ENCODE data around the gene FOXL2NB. TPM values are rescaled to one million over a fixed set of nuclear protein-coding genes. Genes with fewer than 3 reads are reported as not detected.

FOXL2NB gene
- total and polyA plus RNA-seq, 2 of the 13 experiments (the other 11 are each of a cell fraction or from before 2014, with no cell fraction given), result not detected

DNA sequence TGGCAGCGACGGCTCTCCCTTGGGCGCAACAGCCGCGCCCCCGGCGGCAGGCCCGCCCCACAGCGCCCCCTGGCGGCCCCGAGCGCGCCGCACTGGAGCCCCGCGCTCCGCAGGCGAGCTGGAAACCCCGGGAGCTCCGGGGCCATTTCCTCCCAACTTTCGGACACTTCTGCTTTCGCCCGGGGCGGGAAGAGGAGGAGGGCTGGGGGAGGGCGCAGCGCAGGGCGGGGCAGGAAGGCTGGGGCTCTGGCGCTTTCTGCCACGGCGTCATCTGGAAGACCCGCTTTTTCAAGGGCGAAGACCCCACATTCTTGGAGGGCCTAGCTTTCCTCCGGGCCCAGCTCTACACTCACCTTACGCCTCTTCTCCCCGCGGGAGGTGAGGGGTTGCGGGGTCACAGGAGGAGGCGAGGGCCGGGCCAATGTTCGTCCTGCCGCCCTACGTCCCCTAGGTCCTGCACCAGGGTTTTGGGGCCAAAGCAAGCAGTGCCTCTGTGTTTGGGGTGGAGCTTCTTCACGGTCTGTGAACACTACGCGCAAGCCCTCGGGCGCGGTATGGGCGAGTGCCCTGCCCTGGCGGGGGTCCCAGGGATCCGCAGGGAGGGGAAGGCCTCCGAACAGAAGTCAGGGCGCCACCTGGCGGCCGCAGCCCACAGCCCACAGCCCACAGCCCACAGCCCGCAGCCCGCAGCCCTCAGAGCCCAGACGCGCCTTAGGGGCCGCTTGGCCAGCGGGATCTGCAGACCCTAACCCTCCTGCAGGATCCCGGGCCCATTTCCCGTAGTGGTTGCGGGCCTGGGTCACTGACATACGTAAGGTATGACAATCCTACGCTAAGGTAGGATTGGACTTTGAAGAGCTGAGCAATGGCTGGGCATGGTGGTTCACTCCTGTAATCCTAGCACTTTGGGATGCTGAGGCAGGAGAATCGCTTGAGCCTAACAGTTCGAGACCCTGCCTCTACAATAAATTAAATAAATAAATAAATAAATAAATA, 31.2 kb upstream of the FOXL2NB start (continued):
- TF ChIP-seq JDP2 (CRISPR knock-in tag; IDR thresholded peaks at IDR 0.05; ENCODE audit: borderline replicate concordance), result no peak; the same call in 1 of the 2 replicates
- TF ChIP-seq ZNF44 (CRISPR knock-in tag; IDR thresholded peaks at IDR 0.05), result no peak
- no peak for TF ChIP-seq JUNB (CRISPR knock-in tag; IDR thresholded peaks at IDR 0.05; ENCODE audit: borderline replicate concordance)
- TF ChIP-seq ZNF12 (CRISPR knock-in tag; IDR thresholded peaks at IDR 0.05), result no peak
- no peak for TF ChIP-seq CHD4 (IDR thresholded peaks at IDR 0.05; ENCODE audit: borderline replicate concordance, low read length)
- TF ChIP-seq SNAI1 (CRISPR knock-in tag; IDR thresholded peaks at IDR 0.05; ENCODE audit: borderline replicate concordance), result no peak
- TF ChIP-seq GFI1 (CRISPR knock-in tag; IDR thresholded peaks at IDR 0.05; ENCODE audit: borderline replicate concordance), result peak; percentile 33; the same call in 1 of the 2 replicates
- TF ChIP-seq KDM3A (CRISPR knock-in tag; IDR thresholded peaks at IDR 0.05; ENCODE audit: low read depth), result no peak
- TF ChIP-seq SP1 (IDR thresholded peaks at IDR 0.05), result no peak
- no peak for TF ChIP-seq SP1 (CRISPR knock-in tag; IDR thresholded peaks at IDR 0.05)
- TF ChIP-seq CEBPZ (IDR thresholded peaks at IDR 0.05; ENCODE audit: low read length), result no peak
- no peak for TF ChIP-seq USF2 (IDR thresholded peaks at IDR 0.05; ENCODE audit: low read depth, low read length)
- no peak; the same call in 1 of the 2 replicates for TF ChIP-seq USF2 (CRISPR knock-in tag; IDR thresholded peaks at IDR 0.05; ENCODE audit: borderline replicate concordance)
- TF ChIP-seq ZNF501 (CRISPR knock-in tag; IDR thresholded peaks at IDR 0.05), result peak; percentile 62; the same call in 1 of the 2 replicates
- no peak for TF ChIP-seq ZNF569 (CRISPR knock-in tag; IDR thresholded peaks at IDR 0.05; ENCODE audit: borderline replicate concordance)
- TF ChIP-seq ZNF335 (CRISPR knock-in tag; IDR thresholded peaks at IDR 0.05), result no peak
- TF ChIP-seq ZNF629 (CRISPR knock-in tag; conservative IDR thresholded peaks at IDR 0.05), result no peak
- peak; percentile 16 for TF ChIP-seq XRCC5 (optimal IDR thresholded peaks at IDR 0.05; ENCODE audit: low read length)
- no peak for TF ChIP-seq SRY (CRISPR knock-in tag; IDR thresholded peaks at IDR 0.05)
- no peak for TF ChIP-seq GPN1 (CRISPR knock-in tag; IDR thresholded peaks at IDR 0.05; ENCODE audit: borderline replicate concordance)
- TF ChIP-seq PITX1 (CRISPR knock-in tag; IDR thresholded peaks at IDR 0.05), result peak; percentile 51; the same call in 1 of the 2 replicates
- TF ChIP-seq HES4 (CRISPR knock-in tag; IDR thresholded peaks at IDR 0.05; ENCODE audit: borderline replicate concordance), result 0 out of 2 replicates have a peak, but pooled peaks have one; percentile 46
- TF ChIP-seq, protein P1, sequence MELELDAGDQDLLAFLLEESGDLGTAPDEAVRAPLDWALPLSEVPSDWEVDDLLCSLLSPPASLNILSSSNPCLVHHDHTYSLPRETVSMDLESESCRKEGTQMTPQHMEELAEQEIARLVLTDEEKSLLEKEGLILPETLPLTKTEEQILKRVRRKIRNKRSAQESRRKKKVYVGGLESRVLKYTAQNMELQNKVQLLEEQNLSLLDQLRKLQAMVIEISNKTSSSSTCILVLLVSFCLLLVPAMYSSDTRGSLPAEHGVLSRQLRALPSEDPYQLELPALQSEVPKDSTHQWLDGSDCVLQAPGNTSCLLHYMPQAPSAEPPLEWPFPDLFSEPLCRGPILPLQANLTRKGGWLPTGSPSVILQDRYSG (CRISPR knock-in tag; IDR thresholded peaks at IDR 0.05), result no peak; the same call in 1 of the 2 replicates
- TF ChIP-seq MXD4 (CRISPR knock-in tag; IDR thresholded peaks at IDR 0.05), result no peak; the same call in 1 of the 2 replicates
- TF ChIP-seq CBX1 (IDR thresholded peaks at IDR 0.05; ENCODE audit: low read depth), result no peak

All from HepG2 (cell line).